HG03558 (cell line): ENCODE data around the gene BEAN1.

Experiments used
- ATAC-seq: cut with Tn5 transposase; IDR thresholded peaks from one replicate; pipeline ENCODE4 v1.9.1; 2021; ENCODE audit warnings: moderate number of reproducible peaks; ENCODE audit not compliant: unreplicated experiment; ENCODE audit errors: extremely low read depth

Gene BEAN1

GRCh38 chr16:66416939-66417700 is 10.0 kb upstream of the BEAN1 start:
- ATAC-seq: no peak

GRCh38 chr16:66418165-66418962 is 8.7 kb upstream of the BEAN1 start:
- no peak for ATAC-seq

DNA sequence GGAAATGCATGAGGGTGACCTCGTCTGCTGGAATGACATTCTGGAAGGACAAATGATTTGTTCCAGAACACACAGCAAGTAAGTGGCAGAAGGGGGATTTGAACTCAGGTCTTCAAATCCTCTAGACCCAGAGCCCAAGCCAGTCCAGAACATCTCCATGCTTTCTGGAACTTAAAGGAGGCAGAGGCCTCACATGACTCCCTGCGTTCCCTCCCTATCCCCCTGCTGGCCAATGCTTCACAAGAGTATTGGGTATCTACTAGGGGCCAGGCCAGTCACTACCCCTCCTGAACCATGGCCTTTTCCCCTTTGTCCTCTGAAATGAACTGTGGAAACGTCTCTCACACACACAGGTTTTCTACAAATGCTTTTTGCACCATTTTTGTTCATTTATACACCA is 7.6 kb upstream of the BEAN1 start:
- no peak for ATAC-seq

DNA sequence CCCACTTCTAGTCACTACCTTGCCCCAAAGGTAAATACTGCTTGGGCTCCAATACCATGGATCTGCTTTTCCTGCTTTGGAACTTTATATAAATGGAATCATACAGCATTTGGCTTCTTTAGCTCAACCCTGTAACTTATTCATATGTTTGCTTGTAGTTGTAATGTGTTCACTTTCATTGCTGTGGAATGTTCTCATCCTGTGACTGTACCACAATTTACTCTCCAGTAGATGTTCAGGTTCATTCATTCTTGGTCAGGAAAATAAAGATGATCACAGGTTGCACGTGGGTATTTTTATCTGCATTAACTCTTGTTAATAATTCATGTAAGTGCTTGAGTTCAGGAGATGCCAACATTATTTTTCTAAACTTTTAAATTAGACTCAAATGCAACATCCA is 6.7 kb upstream of the BEAN1 start:
- no peak for ATAC-seq

DNA sequence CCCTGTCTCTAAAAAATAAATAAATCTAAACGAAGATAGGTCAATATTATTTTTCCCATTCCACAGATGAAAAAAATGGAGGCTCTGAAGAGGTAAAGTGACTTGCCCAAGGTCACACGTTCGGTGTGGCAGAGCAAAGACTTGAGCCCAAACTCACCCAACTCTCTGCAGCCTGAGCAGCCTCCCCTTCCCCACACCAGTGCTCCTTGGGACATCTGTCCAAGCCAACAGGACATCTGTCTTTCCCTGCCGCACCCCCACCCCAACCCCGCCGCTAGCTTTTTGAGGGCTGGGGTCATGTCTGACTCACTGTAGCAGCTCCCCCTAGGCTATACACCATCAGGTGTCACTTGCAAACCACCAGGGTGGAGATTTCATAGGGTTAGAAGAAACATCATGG is 5.2 kb upstream of the BEAN1 start:
- ATAC-seq: no peak

DNA sequence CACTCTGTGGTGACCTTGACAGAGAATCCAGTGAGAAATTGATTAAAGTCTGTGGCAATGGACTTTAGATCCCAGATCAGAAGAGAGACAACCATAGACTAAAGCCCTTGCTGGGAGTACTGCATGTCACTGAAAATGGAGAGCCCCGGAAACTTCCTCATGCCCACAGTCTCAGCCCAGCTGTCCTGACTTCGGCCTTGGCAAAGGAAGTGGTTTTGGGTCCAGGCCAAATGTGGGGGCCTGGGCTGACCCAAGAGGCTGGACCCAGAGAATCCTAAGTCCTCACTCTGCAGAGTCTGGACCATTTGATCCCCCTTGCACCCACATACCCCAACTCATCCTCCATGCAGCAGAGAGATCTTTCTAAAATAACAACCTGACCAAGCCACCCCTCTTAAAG is 4.7 kb upstream of the BEAN1 start:
- no peak for ATAC-seq

GRCh38 chr16:66423177-66423576 is 3.9 kb upstream of the BEAN1 start:
- ATAC-seq: no peak

DNA sequence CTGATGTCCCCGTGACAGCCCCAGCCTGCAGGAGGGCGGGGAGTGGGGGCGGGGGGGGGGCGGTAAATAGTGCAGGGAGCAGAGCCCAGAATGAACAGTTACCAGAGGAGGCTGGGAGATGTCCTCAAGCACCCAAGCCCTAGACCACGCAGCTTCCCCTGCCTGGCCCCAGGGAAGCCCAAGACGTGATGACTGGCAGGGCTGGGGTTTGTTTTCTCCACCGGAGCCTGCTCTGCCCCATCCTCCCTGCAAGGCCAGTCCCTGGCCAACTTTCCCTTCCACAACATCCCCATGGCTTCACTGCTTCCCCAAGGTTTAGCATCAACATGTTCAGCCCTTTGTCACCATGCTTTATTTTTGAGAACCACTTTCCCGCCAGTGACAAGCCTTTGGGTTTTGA is 1.4 kb upstream of the BEAN1 start:
- no peak for ATAC-seq

DNA sequence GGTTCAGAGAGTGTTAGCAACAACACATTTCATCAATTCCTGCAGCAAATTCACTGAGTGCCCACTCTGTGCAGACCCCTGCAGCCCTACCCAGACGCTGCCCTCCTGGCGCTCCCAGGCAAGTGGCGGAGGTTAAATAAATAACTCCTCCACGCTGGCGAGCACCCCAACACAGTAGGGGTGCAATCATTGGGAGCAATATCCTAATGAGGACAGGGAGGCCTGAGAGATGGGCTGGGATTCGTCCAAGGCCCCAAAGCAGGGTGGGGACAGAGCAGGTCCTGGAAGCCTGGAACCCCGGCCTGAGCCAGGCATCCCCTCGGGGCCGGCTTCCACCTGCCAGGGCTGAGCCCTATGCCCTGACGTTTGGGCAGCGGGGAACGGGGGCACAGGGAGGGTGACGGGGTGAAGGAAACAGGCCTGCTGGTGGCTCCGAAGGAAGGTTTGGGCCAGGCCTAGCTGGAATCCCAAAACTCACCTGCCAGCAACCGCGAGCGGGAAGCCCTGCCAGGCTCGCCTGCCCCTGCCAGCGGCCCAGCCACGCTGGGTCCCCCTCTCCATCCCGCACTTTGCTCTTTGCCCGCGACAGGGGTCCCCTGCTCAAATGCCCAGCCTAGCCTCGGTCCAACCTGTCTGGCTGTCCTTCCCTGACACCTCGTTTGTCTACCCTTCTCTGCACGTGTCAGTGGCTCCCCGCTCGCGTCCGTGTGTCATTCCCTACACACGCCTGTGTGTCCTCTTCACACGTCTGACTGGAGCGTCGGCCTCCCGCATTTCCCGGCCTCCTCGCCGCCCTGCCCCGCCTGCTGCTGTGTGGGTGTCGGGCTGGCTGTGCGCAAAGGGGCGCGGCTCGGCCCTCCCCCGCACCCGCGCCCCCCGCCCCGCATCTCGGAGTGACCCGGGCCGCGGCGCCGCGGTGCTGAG is 721 bp upstream of the BEAN1 start:
- no peak for ATAC-seq

DNA sequence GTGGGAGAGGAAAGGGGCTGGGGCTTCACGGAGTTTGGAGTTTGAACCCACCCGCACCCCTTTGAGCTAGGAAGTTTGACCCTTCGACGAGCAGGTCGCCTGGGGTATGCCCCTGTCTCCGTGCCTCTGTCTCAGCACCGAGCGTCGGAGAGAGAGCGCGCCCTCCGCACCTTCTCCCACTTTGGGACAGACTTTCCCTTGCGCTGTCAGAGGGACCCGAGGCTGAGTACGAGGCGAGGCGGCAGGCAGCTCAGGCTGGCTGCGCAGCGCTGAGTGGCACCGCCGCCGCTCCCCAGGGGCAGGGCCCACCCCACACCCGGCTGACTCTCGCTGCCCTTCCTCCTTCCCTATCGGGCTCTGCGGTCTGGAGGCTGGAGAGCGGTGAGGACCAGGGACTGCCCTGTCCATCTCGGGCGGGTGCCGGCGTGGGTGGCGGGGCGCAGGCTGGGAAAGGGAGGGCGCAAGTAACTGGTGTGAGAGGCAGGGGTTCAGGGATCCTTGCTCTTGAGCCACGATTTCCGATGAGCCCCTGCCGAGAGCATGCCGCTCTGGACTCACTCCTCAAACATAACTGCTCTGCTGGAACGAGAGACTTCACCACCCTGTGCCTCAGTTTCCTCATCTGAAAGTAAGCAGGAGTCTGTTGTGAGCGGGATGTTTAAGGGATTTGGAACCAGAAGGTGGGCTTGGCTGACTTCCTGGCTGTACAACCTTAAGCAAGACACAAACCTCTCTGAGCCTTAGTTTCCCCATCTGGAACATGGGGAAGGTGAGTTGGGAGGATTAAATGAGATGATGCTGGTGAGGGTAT is 981 bp downstream of the BEAN1 start:
- no peak for ATAC-seq

- no peak for ATAC-seq
These were observed 1.7 kb downstream of the BEAN1 start for GRCh38 chr16:66428682-66429251.

DNA sequence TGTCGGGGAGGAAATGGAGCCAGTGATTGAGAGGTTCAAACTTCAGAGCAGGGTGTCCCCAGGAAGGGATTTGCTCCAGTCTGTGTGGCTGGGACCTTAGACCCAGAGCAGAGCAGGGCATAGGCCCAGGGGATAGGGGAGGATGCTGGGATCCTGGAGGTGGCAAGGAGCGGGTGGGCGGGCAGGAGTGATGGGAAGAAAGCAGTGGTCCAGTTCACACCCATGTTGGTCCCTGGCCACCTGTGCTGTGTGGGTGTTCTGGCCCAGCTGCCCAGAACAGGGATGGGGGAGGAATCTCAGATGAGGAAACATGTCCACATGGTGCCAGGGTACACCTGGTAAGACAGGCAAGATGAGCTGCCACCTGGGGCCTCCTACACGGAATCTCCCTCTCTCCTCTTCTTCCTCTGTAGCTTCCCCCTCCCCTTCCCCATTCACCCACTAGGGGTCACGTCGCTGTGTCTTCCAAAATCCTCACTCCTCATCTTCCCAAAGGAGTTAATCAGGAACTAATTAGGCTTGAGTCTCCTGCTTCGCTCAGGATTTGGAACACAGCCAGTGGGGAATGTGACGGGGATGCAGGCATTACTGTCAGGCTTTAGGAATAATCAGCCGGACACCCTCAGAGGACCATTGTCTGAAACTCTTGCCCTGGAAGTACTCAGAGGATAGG is 2.3 kb downstream of the BEAN1 start:
- no peak for ATAC-seq

GRCh38 chr16:66430214-66430613 is 3.1 kb downstream of the BEAN1 start:
- no peak for ATAC-seq

- no peak for ATAC-seq
These were observed 4.7 kb downstream of the BEAN1 start for GRCh38 chr16:66431760-66432159.

- ATAC-seq: no peak
These were observed 5.3 kb downstream of the BEAN1 start for GRCh38 chr16:66432429-66432828.

- ATAC-seq: no peak
These were observed 7.7 kb downstream of the BEAN1 start for GRCh38 chr16:66434619-66435430.

GRCh38 chr16:66435896-66436295 is 8.8 kb downstream of the BEAN1 start:
- ATAC-seq: no peak

- ATAC-seq: no peak
These were observed 10.4 kb downstream of the BEAN1 start for GRCh38 chr16:66437391-66437945.
